ENCODE results near the gene CD3D. TPM values are rescaled to one million over a fixed set of nuclear protein-coding genes. Genes with fewer than 3 reads are reported as not detected.
"Not testable (repeated sequence)": the region's sequence is repeated elsewhere in the genome, so short reads cannot be mapped to it uniquely, and the experiment has no call there.

CD3D gene
- total RNA-seq, 4 donors from 2014 or later = 1.7 TPM; not detected in 3

DNA sequence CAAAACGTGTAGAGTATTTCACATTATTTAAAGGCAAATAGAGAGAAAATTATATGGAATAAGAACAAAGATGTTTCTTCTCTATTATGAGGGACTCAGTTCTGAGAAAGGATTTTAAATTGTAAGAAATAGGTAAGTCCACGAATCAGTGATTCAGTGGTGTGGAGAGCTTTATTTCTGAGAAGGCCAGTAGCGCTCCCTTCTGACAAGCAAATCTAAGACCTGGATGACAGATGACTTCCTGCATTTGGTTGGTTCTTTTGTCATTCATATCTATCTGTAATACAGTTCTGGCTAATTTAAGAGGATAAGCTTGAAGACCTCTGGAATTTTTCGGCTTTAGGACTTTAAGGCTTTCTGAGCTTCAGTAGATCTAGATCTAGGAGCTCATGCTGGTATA lies 31.0 kb downstream of the CD3D start:
- H3K9me3 ChIP-seq = no peaks in the 10 kb centered on the region
- intact Hi-C loops (cut with DNase I; ENCODE audit: low total_unique reads) = no loop called here
- no peak for DNase-seq
- H3K27ac ChIP-seq = no peak overlapping the region
- no peaks in the 10 kb centered on the region for H3K36me3 ChIP-seq
- H3K4me1 ChIP-seq = no peaks in the 10 kb centered on the region
- H3K4me3 ChIP-seq = no peak overlapping the region
- peaks cover 0 to 6% of the 10 kb centered on the region in 2 donors for H3K27me3 ChIP-seq
- TF ChIP-seq POLR2A (IDR thresholded peaks at IDR 0.05) = no peak
- TF ChIP-seq, protein P1, sequence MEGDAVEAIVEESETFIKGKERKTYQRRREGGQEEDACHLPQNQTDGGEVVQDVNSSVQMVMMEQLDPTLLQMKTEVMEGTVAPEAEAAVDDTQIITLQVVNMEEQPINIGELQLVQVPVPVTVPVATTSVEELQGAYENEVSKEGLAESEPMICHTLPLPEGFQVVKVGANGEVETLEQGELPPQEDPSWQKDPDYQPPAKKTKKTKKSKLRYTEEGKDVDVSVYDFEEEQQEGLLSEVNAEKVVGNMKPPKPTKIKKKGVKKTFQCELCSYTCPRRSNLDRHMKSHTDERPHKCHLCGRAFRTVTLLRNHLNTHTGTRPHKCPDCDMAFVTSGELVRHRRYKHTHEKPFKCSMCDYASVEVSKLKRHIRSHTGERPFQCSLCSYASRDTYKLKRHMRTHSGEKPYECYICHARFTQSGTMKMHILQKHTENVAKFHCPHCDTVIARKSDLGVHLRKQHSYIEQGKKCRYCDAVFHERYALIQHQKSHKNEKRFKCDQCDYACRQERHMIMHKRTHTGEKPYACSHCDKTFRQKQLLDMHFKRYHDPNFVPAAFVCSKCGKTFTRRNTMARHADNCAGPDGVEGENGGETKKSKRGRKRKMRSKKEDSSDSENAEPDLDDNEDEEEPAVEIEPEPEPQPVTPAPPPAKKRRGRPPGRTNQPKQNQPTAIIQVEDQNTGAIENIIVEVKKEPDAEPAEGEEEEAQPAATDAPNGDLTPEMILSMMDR (IDR thresholded peaks at IDR 0.05) = no peak

DNA sequence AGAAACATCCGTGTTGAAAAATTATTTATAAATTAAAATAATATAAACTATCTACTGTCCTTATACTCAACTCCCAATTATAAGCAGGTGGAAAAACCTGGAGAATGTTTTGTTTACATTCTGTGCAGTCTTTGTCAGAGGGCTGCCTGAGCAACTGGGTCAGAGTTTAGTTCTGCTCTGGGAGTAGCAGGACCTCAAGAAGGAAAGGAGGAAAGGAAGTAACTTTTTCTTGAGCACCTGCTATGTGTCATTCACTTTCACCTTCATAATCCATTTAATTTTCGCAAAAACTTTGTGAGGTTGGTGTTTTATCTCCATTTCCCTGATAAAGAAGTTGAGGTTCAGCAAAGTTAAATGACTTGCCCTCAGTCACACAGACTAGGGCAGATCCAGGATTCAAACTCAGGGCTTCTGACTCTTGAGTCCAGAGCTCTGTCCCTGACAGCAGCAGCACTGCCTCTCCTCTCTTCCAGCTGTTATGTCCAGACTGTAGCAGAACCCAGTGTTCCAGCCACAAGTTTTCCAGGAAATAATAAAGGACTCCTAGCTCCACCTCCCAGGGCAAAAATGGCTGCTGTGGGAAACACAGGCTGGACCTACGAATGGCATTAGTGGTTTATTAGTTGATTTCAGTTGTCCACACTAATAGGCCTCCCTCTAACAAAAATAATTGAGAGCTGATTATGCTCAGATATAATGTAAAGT lies 31.6 kb downstream of the CD3D start:
- TF ChIP-seq, protein P1 (IDR thresholded peaks at IDR 0.05) = no peak
- no peak for TF ChIP-seq POLR2A (IDR thresholded peaks at IDR 0.05)
- Histone ChIP-seq H3K27ac (no peak overlapping the region), H3K9me3 (no peaks in the 10 kb centered on the region), H3K36me3 (no peaks in the 10 kb centered on the region), H3K27me3 (peaks cover 0 to 6% of the 10 kb centered on the region in 2 donors), H3K4me3 (no peak overlapping the region), H3K4me1 (no peaks in the 10 kb centered on the region)
- intact Hi-C loops (cut with DNase I; ENCODE audit: low total_unique reads) = no loop called here
- DNase-seq = no peak

DNA sequence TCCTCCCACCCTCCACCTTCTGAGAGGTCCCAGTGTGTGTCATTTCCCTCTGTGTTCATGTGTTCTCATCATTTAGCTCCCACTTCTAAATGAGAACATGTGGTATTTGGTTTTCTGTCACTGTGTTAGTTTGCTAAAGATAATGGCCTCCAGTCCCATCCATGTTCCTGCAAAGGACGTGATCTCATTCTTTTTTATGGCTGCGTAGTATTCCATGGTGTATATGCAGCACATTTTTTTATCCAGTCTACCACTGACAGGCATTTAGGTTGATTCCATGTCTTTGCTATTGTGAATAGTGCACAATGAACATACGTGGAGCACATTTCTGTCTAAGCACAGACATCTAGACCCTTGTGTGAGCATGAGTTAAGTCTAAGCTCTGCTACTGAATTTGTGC lies 32.2 kb downstream of the CD3D start:
- no peaks in the 10 kb centered on the region for H3K36me3 ChIP-seq
- intact Hi-C loops (cut with DNase I; ENCODE audit: low total_unique reads) = no loop called here
- TF ChIP-seq, protein P1 (IDR thresholded peaks at IDR 0.05) = no peak
- no peak for TF ChIP-seq POLR2A (IDR thresholded peaks at IDR 0.05)
- H3K27me3 ChIP-seq = peaks cover 0 to 6% of the 10 kb centered on the region in 2 donors
- no peaks in the 10 kb centered on the region for H3K4me1 ChIP-seq
- DNase-seq = no peak
- no peak overlapping the region for H3K4me3 ChIP-seq
- H3K9me3 ChIP-seq = no peaks in the 10 kb centered on the region
- no peak overlapping the region for H3K27ac ChIP-seq

DNA sequence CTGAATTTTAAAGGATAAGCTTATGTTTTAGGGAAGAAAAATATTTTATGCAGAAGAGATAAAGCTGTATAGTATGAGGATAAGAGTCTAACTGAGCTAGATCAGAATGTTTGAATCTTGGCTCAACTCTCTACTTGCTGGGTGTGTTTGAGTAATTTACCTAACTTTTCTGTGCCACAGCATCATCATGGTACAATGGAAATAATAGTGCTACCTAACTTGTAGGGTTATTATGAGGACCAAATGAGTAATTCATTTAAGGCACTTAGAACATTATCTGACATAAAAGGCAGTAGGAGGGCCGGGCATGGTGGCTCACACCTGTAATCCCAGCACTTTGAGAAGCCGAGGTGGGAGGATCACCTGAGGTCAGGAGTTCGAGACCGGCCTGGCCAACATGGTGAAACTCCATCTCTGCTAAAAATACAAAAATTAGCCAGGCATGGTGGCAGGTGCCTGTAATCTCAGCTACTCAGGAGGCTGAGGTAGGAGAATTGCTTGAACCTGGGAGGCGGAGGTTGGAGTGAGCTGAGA lies 33.4 kb downstream of the CD3D start:
- intact Hi-C loops (cut with DNase I; ENCODE audit: low total_unique reads); H3K9me3 ChIP-seq; DNase-seq; H3K4me1 ChIP-seq; H3K4me3 ChIP-seq; H3K27ac ChIP-seq; H3K36me3 ChIP-seq; H3K27me3 ChIP-seq: not testable (repeated sequence)

DNA sequence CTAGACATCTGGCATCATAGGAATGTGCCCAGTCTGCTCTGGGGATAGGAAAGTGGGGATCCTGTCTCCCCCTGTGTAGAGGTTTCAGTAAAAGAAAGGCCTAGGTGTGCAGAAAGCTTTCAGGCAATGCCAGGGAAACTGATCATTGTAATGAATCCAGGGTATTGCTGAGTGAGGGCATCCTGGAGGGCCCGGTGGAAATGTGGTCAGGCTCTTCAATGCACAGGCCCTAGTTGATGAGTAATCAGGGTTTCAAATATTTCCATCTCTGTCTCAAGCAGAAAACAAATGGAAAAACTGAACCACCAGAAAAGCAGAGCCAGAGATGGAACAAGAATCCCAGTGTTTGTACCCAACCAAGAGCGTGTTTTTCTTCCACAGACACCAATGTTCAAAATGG lies 35.9 kb downstream of the CD3D start:
- no peaks in the 10 kb centered on the region for H3K4me1 ChIP-seq
- DNase-seq = no peak
- TF ChIP-seq POLR2A (IDR thresholded peaks at IDR 0.05) = no peak
- TF ChIP-seq, protein P1 (IDR thresholded peaks at IDR 0.05) = no peak
- H3K9me3 ChIP-seq = no peaks in the 10 kb centered on the region
- intact Hi-C loops (cut with DNase I; ENCODE audit: low total_unique reads) = no loop called here
- no peaks in the 10 kb centered on the region for H3K27me3 ChIP-seq
- H3K4me3 ChIP-seq = no peak overlapping the region
- no peak overlapping the region for H3K27ac ChIP-seq
- H3K36me3 ChIP-seq = no peaks in the 10 kb centered on the region

All from uterus (tissue), 4 donors.